OCI-LY3 (cell line): ENCODE data around the gene SDK1.

ENCODE experiments used
- EZH2phosphoT487 ChIP-seq: fragments of 200-600 bp; shearing (Covaris generic); IDR thresholded peaks from 2 replicates; pipeline ENCODE4 v1.6.1; 2018; ENCODE audit warnings: antibody characterized with exemption, mixed run types, low read depth
- TF ChIP-seq, protein P1 (sequence below): fragments of 200-600, 300-600 bp; sonication (generic); IDR thresholded peaks from 2 replicates; pipeline ENCODE4 v1.5.1; 2014; ENCODE audit warnings: antibody characterized with exemption, low read length, low read depth

GRCh38 chr7:4214291-4215155 is 913.5 kb downstream of the SDK1 start:
- TF ChIP-seq, protein P1, sequence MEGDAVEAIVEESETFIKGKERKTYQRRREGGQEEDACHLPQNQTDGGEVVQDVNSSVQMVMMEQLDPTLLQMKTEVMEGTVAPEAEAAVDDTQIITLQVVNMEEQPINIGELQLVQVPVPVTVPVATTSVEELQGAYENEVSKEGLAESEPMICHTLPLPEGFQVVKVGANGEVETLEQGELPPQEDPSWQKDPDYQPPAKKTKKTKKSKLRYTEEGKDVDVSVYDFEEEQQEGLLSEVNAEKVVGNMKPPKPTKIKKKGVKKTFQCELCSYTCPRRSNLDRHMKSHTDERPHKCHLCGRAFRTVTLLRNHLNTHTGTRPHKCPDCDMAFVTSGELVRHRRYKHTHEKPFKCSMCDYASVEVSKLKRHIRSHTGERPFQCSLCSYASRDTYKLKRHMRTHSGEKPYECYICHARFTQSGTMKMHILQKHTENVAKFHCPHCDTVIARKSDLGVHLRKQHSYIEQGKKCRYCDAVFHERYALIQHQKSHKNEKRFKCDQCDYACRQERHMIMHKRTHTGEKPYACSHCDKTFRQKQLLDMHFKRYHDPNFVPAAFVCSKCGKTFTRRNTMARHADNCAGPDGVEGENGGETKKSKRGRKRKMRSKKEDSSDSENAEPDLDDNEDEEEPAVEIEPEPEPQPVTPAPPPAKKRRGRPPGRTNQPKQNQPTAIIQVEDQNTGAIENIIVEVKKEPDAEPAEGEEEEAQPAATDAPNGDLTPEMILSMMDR, result no peak
- TF ChIP-seq EZH2phosphoT487, result no peak
